ENCODE results near the gene SURF6. TPM values are rescaled to one million over a fixed set of nuclear protein-coding genes. Genes with fewer than 3 reads are reported as not detected.

SURF6 gene
- total RNA-seq, 4 donors from 2014 or later, result 2.9 to 19.3 (median 17.2) TPM

DNA sequence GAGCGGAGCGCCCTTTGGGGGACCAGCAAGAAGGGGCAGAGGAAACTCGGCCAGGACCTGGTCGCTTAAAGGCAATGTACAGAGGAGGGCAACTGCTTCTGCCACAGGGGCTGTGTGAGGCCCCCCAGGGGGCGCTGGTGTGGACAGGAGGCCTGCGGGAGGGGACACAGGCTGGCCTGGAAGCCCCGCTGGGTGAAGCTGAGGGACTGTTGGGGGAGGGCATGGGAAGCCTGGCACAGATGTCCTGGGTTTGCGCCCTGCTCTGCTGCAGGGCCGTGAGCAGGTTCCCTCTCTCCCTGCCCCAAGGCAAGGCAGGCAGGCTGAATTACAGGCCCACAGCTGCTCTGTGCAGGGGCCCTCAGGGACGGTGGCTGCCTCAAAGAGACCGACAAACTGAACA, 6.6 kb upstream of the SURF6 start:
- intact Hi-C loops (cut with DNase I; ENCODE audit: low total_unique reads), result no loop called here
- Histone ChIP-seq H3K4me3 (no peak overlapping the region), H3K9me3 (no peaks in the 10 kb centered on the region), H3K36me3 (no peaks in the 10 kb centered on the region), H3K27ac (no peak overlapping the region), H3K27me3 (no peaks in the 10 kb centered on the region), H3K4me1 (peaks cover 0 to 7% of the 10 kb centered on the region in 2 donors)
- no peak for DNase-seq
- TF ChIP-seq POLR2A (IDR thresholded peaks at IDR 0.05), result no peak
- TF ChIP-seq, protein P1, sequence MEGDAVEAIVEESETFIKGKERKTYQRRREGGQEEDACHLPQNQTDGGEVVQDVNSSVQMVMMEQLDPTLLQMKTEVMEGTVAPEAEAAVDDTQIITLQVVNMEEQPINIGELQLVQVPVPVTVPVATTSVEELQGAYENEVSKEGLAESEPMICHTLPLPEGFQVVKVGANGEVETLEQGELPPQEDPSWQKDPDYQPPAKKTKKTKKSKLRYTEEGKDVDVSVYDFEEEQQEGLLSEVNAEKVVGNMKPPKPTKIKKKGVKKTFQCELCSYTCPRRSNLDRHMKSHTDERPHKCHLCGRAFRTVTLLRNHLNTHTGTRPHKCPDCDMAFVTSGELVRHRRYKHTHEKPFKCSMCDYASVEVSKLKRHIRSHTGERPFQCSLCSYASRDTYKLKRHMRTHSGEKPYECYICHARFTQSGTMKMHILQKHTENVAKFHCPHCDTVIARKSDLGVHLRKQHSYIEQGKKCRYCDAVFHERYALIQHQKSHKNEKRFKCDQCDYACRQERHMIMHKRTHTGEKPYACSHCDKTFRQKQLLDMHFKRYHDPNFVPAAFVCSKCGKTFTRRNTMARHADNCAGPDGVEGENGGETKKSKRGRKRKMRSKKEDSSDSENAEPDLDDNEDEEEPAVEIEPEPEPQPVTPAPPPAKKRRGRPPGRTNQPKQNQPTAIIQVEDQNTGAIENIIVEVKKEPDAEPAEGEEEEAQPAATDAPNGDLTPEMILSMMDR (IDR thresholded peaks at IDR 0.05), result no peak

DNA sequence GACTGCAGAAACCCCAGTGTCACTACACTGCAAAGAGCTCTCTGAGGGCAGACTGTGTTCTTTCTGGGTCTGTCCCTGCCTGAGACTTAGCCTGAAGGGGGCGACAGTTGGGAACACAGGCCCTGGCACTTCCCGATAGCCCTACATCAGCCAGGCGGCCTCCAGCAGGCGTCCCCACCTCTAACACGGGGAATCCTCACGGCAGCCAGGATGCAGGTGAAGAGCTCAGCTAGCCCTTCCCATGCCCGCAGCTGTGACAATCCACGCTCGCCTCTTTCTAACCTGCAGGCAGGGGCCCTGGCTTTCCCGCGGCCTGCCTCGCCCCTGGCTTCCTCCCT, 6.0 kb upstream of the SURF6 start:
- intact Hi-C loops (cut with DNase I; ENCODE audit: low total_unique reads), result no loop called here
- TF ChIP-seq, protein P1 (IDR thresholded peaks at IDR 0.05), result no peak
- TF ChIP-seq POLR2A (IDR thresholded peaks at IDR 0.05), result no peak

DNA sequence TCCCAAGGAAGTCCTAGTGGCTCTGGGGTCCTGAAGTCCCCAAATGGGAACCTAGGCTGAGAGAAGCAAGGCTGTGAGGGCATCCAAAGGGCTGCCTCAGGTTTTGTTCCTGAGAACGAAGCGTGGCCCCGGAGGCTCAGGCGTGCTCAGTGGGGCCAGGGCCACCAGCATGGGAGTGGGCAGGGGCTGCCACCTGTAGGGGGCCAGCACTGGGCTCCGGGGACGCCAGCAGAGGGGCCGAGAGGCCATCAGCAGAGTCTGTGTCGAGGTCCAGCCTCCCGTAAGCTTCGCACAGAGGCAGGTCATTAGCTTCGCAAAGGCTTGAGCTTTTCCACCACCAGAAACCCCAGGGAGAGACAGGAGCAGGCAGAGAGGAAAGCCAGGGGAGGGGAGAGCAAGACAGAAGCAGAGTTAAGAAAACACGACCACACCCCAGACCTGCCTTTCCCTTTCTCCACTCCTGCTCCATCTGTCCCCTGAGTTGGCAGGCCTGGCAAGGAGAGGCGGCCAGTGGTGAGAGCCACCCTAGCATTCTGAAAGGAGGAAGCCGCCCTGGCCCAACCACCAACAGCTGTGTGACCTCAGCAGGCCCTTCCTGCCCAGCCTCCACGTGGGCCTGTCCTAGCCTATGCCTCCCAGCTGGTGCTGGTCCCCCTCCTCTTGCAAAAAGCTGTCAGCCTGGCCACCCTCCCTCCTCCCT, 5.5 kb upstream of the SURF6 start:
- no peak for DNase-seq
- Histone ChIP-seq H3K4me3 (no peak overlapping the region), H3K4me1 (peaks cover 0 to 7% of the 10 kb centered on the region in 2 donors), H3K27ac (no peak overlapping the region), H3K27me3 (no peaks in the 10 kb centered on the region), H3K9me3 (no peaks in the 10 kb centered on the region), H3K36me3 (no peaks in the 10 kb centered on the region)
- TF ChIP-seq, protein P1 (IDR thresholded peaks at IDR 0.05), result no peak
- no peak for TF ChIP-seq POLR2A (IDR thresholded peaks at IDR 0.05)
- intact Hi-C loops (cut with DNase I; ENCODE audit: low total_unique reads), result no loop called here

More for the DNA sequence above, 6.0 kb upstream of the SURF6 start:
- H3K27ac ChIP-seq, result no peak overlapping the region
- no peak for DNase-seq
- H3K27me3 ChIP-seq, result no peaks in the 10 kb centered on the region
- H3K4me1 ChIP-seq, result peaks cover 0 to 7% of the 10 kb centered on the region in 2 donors
- H3K9me3 ChIP-seq, result no peaks in the 10 kb centered on the region
- no peaks in the 10 kb centered on the region for H3K36me3 ChIP-seq
- H3K4me3 ChIP-seq, result no peak overlapping the region

DNA sequence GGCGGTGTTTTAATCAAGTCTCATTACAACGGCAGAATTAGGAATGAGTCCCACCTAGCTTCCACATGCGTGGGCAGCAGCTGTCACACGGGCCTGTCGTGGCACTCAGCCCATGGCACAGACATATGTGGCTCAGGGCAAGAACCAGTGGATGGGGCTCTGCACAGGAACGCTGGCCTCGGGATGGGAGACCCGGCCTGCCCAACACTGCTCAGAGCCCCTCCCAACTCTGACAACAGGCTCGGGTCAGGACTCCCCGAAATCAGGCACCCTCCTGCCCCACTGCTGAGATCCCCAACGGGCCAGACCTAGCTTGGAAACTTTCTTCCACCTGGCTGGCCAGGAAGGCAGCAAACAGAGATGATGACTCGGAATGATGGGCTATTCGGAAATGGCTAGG, 4.9 kb upstream of the SURF6 start:
- Histone ChIP-seq H3K27me3 (no peaks in the 10 kb centered on the region), H3K9me3 (no peaks in the 10 kb centered on the region), H3K27ac (no peak overlapping the region), H3K4me3 (no peak overlapping the region), H3K36me3 (no peaks in the 10 kb centered on the region), H3K4me1 (peaks cover 0 to 4% of the 10 kb centered on the region in 2 donors)
- TF ChIP-seq, protein P1 (IDR thresholded peaks at IDR 0.05), result no peak
- no peak for TF ChIP-seq POLR2A (IDR thresholded peaks at IDR 0.05)
- no peak for DNase-seq
- intact Hi-C loops (cut with DNase I; ENCODE audit: low total_unique reads), result no loop called here

DNA sequence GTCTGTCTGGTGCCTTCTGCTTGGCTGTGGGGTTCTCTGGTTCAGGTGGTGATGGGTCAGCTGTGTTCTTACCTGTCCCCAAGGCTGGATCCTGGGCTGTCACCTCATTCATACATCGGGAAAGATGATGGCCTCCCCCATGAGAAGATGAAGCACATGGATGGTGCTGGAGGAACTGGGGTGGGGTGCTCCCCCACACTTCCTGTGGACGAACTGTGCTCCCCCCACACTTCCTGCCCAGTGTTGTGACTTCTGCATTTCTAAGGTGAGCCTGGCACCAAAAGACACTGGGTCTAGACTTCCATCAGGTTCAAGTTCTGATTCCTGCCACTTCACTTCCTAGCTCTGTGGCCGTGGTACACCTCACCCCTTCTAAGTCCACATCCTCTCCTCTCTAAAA, 4.3 kb upstream of the SURF6 start:
- TF ChIP-seq, protein P1 (IDR thresholded peaks at IDR 0.05), result no peak
- no peak for TF ChIP-seq POLR2A (IDR thresholded peaks at IDR 0.05)

More for the DNA sequence above, 4.3 kb upstream of the SURF6 start:
- Histone ChIP-seq H3K9me3 (no peaks in the 10 kb centered on the region), H3K4me3 (no peak overlapping the region), H3K27me3 (no peaks in the 10 kb centered on the region), H3K27ac (no peak overlapping the region), H3K36me3 (no peaks in the 10 kb centered on the region), H3K4me1 (peaks cover 0 to 6% of the 10 kb centered on the region in 2 donors)
- intact Hi-C loops (cut with DNase I; ENCODE audit: low total_unique reads), result no loop called here
- DNase-seq, result no peak
